SK-N-SH treated with all-trans-retinoic acid at 6 μM for 48 hours (cell line): ENCODE results near the gene SH3PXD2A.

Source experiments
- ATAC-seq: fragments of 200-7000 bp; cut with Tn5 transposase; 3 replicates; pipeline ENCODE4 v1.9.1; 2020; ENCODE audit warnings: mild to moderate bottlenecking, moderate library complexity
- ARNTL ChIP-seq: fragments of 450-650 bp; formaldehyde crosslinking; IDR thresholded peaks from 2 replicates; pipeline ENCODE4 v1.5.0; 2020; ENCODE audit warnings: low read depth, mild to moderate bottlenecking, moderate library complexity, borderline replicate concordance
- BACH2 ChIP-seq: fragments of 250-450 bp; sonication (Bioruptor Pico); IDR thresholded peaks from 2 replicates; pipeline ENCODE4 v1.9.0; 2021; ENCODE audit warnings: mild to moderate bottlenecking, borderline replicate concordance
- CREB5 ChIP-seq: fragments of 250-450 bp; sonication (Bioruptor Pico); IDR thresholded peaks from 2 replicates; pipeline ENCODE4 v1.5.1; 2020; ENCODE audit warnings: low read depth, mild to moderate bottlenecking, moderate library complexity
- CSRNP3 ChIP-seq: fragments of 250-450 bp; sonication (Bioruptor Pico); IDR thresholded peaks from 2 replicates; pipeline ENCODE4 v1.5.1; 2021; ENCODE audit warnings: mild to moderate bottlenecking, moderate library complexity
- GLIS3 ChIP-seq: fragments of 250-450 bp; sonication (Bioruptor Pico); IDR thresholded peaks from 2 replicates; pipeline ENCODE4 v1.5.0; 2020; ENCODE audit warnings: mild to moderate bottlenecking, moderate library complexity
- ISL1 ChIP-seq: fragments of 250-450 bp; sonication (Bioruptor Pico); IDR thresholded peaks from 2 replicates; pipeline ENCODE4 v2.1.2; 2022; ENCODE audit warnings: mild to moderate bottlenecking, moderate library complexity
- OSR1 ChIP-seq: fragments of 250-450 bp; sonication (Bioruptor Pico); IDR thresholded peaks from 2 replicates; pipeline ENCODE4 v1.8.0; 2022; ENCODE audit warnings: moderate library complexity, mild to moderate bottlenecking, inconsistent platforms
- PATZ1 ChIP-seq: fragments of 250-450 bp; sonication (Bioruptor Pico); IDR thresholded peaks from 2 replicates; pipeline ENCODE4 v1.8.0; 2020; ENCODE audit warnings: mild to moderate bottlenecking, moderate library complexity, borderline replicate concordance
- POU6F1 ChIP-seq: fragments of 250-450 bp; sonication (Bioruptor Pico); IDR thresholded peaks from 2 replicates; pipeline ENCODE4 v1.8.0; 2021; ENCODE audit warnings: low read depth, mild to moderate bottlenecking, moderate library complexity, borderline replicate concordance
- PPARA ChIP-seq: fragments of 250-450 bp; sonication (Bioruptor Pico); IDR thresholded peaks from 2 replicates; pipeline ENCODE4 v1.5.0; 2020; ENCODE audit warnings: mild to moderate bottlenecking, borderline replicate concordance
- RARB ChIP-seq: fragments of 250-450 bp; sonication (Bioruptor Pico); IDR thresholded peaks from 2 replicates; pipeline ENCODE4 v1.8.0; 2021; ENCODE audit warnings: mild to moderate bottlenecking, moderate library complexity
- SNAI2 ChIP-seq: fragments of 250-450 bp; sonication (Bioruptor Pico); IDR thresholded peaks from 2 replicates; pipeline ENCODE4 v1.5.0; 2020; ENCODE audit warnings: mild to moderate bottlenecking, moderate library complexity
- TSHZ2 ChIP-seq: fragments of 250-450 bp; sonication (Bioruptor Pico); IDR thresholded peaks from 2 replicates; pipeline ENCODE4 v1.5.0; 2020; ENCODE audit warnings: mild to moderate bottlenecking, moderate library complexity
- ZC3H10 ChIP-seq: fragments of 250-450 bp; sonication (Bioruptor Pico); IDR thresholded peaks from 2 replicates; pipeline ENCODE4 v1.5.1; 2021; ENCODE audit warnings: mild to moderate bottlenecking, moderate library complexity
- ZFP3 ChIP-seq: fragments of 250-450 bp; sonication (Bioruptor Pico); IDR thresholded peaks from 2 replicates; pipeline ENCODE4 v1.5.0; 2020; ENCODE audit warnings: mild to moderate bottlenecking, moderate library complexity
- ZFP30 ChIP-seq: fragments of 450-650 bp; formaldehyde crosslinking; IDR thresholded peaks from 2 replicates; pipeline ENCODE4 v1.5.0; 2022; ENCODE audit warnings: mild to moderate bottlenecking, moderate library complexity
- ZNF565 ChIP-seq: fragments of 450-650 bp; formaldehyde crosslinking; conservative IDR thresholded peaks from 2 replicates; pipeline ENCODE4 v1.5.0; 2020; ENCODE audit warnings: low read depth, mild to moderate bottlenecking, moderate library complexity
- ZNF70 ChIP-seq: fragments of 450-650 bp; formaldehyde crosslinking; IDR thresholded peaks from 2 replicates; pipeline ENCODE4 v1.5.0; 2020; ENCODE audit warnings: mild to moderate bottlenecking, moderate library complexity

The SH3PXD2A gene

GRCh38 chr10:103835096-103836050, 20.0 kb downstream of the SH3PXD2A start (continued):
- no peak for TF ChIP-seq TSHZ2 (CRISPR knock-in tag)
- no peak for TF ChIP-seq POU6F1 (CRISPR knock-in tag)
- no peak for TF ChIP-seq ISL1 (CRISPR knock-in tag)
- TF ChIP-seq, all 23 proteins: peak for 0

GRCh38 chr10:103834436-103835095, 20.8 kb downstream of the SH3PXD2A start:
- ATAC-seq = no peak
- no peak for TF ChIP-seq BACH2
- TF ChIP-seq RARB (CRISPR knock-in tag) = no peak
- no peak for TF ChIP-seq ZC3H10 (CRISPR knock-in tag)
- TF ChIP-seq SNAI2 (CRISPR knock-in tag) = no peak
- TF ChIP-seq ISL1 (CRISPR knock-in tag) = no peak
- no peak for TF ChIP-seq POU6F1 (CRISPR knock-in tag)
- no peak for TF ChIP-seq PATZ1 (CRISPR knock-in tag)
- TF ChIP-seq OSR1 (CRISPR knock-in tag) = no peak
- TF ChIP-seq CSRNP3 (CRISPR knock-in tag) = no peak
- TF ChIP-seq ZNF565 (CRISPR knock-in tag) = no peak
- no peak for TF ChIP-seq GLIS3 (CRISPR knock-in tag)

- TF ChIP-seq ZC3H10 (CRISPR knock-in tag) (no peak), ZFP30 (CRISPR knock-in tag) (no peak), ZNF70 (no peak), PPARA (no peak), ZFP3 (CRISPR knock-in tag) (no peak), POU6F1 (CRISPR knock-in tag) (no peak), CREB5 (no peak), SNAI2 (CRISPR knock-in tag) (no peak), ARNTL (CRISPR knock-in tag) (no peak)
- ATAC-seq = no peak
These were observed 21.5 kb downstream of the SH3PXD2A start for GRCh38 chr10:103833731-103834365.
